Measurements from ENCODE around the gene VSTM4.

- TF ChIP-seq POLR2A (IDR thresholded peaks at IDR 0.05; ENCODE audit: low read depth, low read length) (no peak), POU2F2 (IDR thresholded peaks at IDR 0.05; ENCODE audit: low read depth, low read length) (no peak)
These were observed 92.3 kb downstream of the VSTM4 start for GRCh38 chr10:49023071-49023470.
